H9 (cell line): ENCODE data around the gene LRRC3B. TPM values are rescaled to one million over a fixed set of nuclear protein-coding genes. Genes with fewer than 3 reads are reported as not detected.

Experiments used
- DNase-seq: peaks from one replicate; pipeline ENCODE4 v3.0.0-alpha.2; 2017
- H2AFZ ChIP-seq: one replicate; pipeline ENCODE4 v1.6.1; 2013; ENCODE audit warnings: mild to moderate bottlenecking, low read length, control low read depth, moderate library complexity
- H2AK5ac ChIP-seq: 2 replicates; pipeline ENCODE4 v1.6.1; 2013; ENCODE audit warnings: low read length, control low read depth, mixed read lengths; ENCODE audit not compliant: insufficient read length
- H2BK120ac ChIP-seq: one replicate; pipeline ENCODE4 v1.6.1; 2013; ENCODE audit warnings: low read depth, mild to moderate bottlenecking, low read length, control low read depth, inconsistent platforms; ENCODE audit not compliant: poor library complexity, severe bottlenecking
- H2BK12ac ChIP-seq: 2 replicates; pipeline ENCODE4 v1.6.1; 2013; ENCODE audit warnings: low read length, control low read depth, mixed read lengths, low read depth; ENCODE audit not compliant: insufficient read length
- H2BK15ac ChIP-seq: 2 replicates; pipeline ENCODE4 v1.6.1; 2013; ENCODE audit warnings: low read depth, low read length, control low read depth
- H2BK20ac ChIP-seq: one replicate; pipeline ENCODE4 v1.6.1; 2013; ENCODE audit warnings: low read depth, mild to moderate bottlenecking, low read length, control low read depth, inconsistent platforms; ENCODE audit not compliant: poor library complexity, severe bottlenecking
- H2BK5ac ChIP-seq: 2 replicates; pipeline ENCODE4 v1.6.1; 2013; ENCODE audit warnings: low read length, control low read depth, mixed read lengths; ENCODE audit not compliant: insufficient read length
- H3K14ac ChIP-seq: 2 replicates; pipeline ENCODE4 v1.6.1; 2013; ENCODE audit warnings: low read length, control low read depth; ENCODE audit not compliant: insufficient read depth
- H3K18ac ChIP-seq: 2 replicates; pipeline ENCODE4 v1.6.1; 2013; ENCODE audit warnings: low read depth, mild to moderate bottlenecking, mixed read lengths, low read length, control low read depth; ENCODE audit not compliant: insufficient read length
- H3K23ac ChIP-seq: 2 replicates; pipeline ENCODE4 v1.6.1; 2013; ENCODE audit warnings: low read length, control low read depth, mixed read lengths, low read depth; ENCODE audit not compliant: insufficient read length
- H3K23me2 ChIP-seq: 2 replicates; pipeline ENCODE4 v1.6.1; 2013; ENCODE audit warnings: low read depth, mild to moderate bottlenecking, mixed read lengths, low read length, control low read depth; ENCODE audit not compliant: insufficient read length, poor library complexity, severe bottlenecking
- H3K27ac ChIP-seq: 2 replicates; pipeline ENCODE4 v1.5.1; 2013; ENCODE audit warnings: low read length, control low read depth, mixed read lengths, low read depth; ENCODE audit not compliant: insufficient read length
- H3K27me3 ChIP-seq: 2 replicates; pipeline ENCODE4 v1.6.1; 2013; ENCODE audit warnings: low read length, control low read depth, inconsistent platforms; ENCODE audit not compliant: insufficient read depth
- H3K4ac ChIP-seq: 2 replicates; pipeline ENCODE4 v1.6.1; 2013; ENCODE audit warnings: low read depth, mild to moderate bottlenecking, control low read depth, inconsistent platforms, low read length, moderate library complexity
- H3K4me1 ChIP-seq: 2 replicates; pipeline ENCODE4 v1.6.1; 2013; ENCODE audit warnings: low read length, control low read depth, inconsistent platforms; ENCODE audit not compliant: insufficient read depth
- H3K4me2 ChIP-seq: 2 replicates; pipeline ENCODE4 v1.6.1; 2013; ENCODE audit warnings: low read length, control low read depth, mixed read lengths; ENCODE audit not compliant: insufficient read length, insufficient read depth
- H3K56ac ChIP-seq: 2 replicates; pipeline ENCODE4 v1.6.1; 2013; ENCODE audit warnings: low read depth, mild to moderate bottlenecking, mixed read lengths, low read length, control low read depth; ENCODE audit not compliant: insufficient read length
- H3K79me1 ChIP-seq: 2 replicates; pipeline ENCODE4 v1.6.1; 2013; ENCODE audit warnings: low read depth, mild to moderate bottlenecking, moderate library complexity, low read length, control low read depth, inconsistent platforms; ENCODE audit not compliant: insufficient read depth, poor library complexity, severe bottlenecking
- H3K79me2 ChIP-seq: 2 replicates; pipeline ENCODE4 v1.6.1; 2013; ENCODE audit warnings: low read length, control low read depth, inconsistent platforms; ENCODE audit not compliant: insufficient read depth
- H3K9ac ChIP-seq: 2 replicates; pipeline ENCODE4 v1.6.1; 2013; ENCODE audit warnings: low read length, control low read depth, mixed read lengths; ENCODE audit not compliant: insufficient read length; ENCODE audit errors: extremely low read depth
- H3K9me3 ChIP-seq: one replicate; pipeline ENCODE4 v1.6.1; 2013; ENCODE audit warnings: low read depth, low read length, inconsistent platforms; ENCODE audit not compliant: control insufficient read depth
- H3T11ph ChIP-seq: one replicate; pipeline ENCODE4 v1.6.1; 2013; ENCODE audit warnings: mild to moderate bottlenecking, low read length, control low read depth, inconsistent platforms
- H4K20me1 ChIP-seq: one replicate; pipeline ENCODE4 v1.6.1; 2013; ENCODE audit not compliant: control insufficient read depth, insufficient read length, insufficient read depth
- H4K5ac ChIP-seq: 2 replicates; pipeline ENCODE4 v1.6.1; 2013; ENCODE audit warnings: low read depth, mild to moderate bottlenecking, mixed read lengths, low read length, control low read depth; ENCODE audit not compliant: insufficient read length
- H4K8ac ChIP-seq: replicated peaks from 2 replicates; pipeline ENCODE4 v1.6.1; 2013; ENCODE audit warnings: low read length, control low read depth, mixed read lengths, low read depth; ENCODE audit not compliant: insufficient read length
- H4K91ac ChIP-seq: 2 replicates; pipeline ENCODE4 v1.6.1; 2013; ENCODE audit warnings: low read depth, mild to moderate bottlenecking, moderate library complexity, mixed read lengths, low read length, control low read depth; ENCODE audit not compliant: insufficient read length
- H3K27ac Mint-ChIP-seq, 3 experiments: 2 replicates in 2 of 3; 3 replicates in 1 of 3; pipeline ENCODE4 v1.8.0; 2020 to 2021; ENCODE audit warnings: mixed read lengths in 3 of 3, mild to moderate bottlenecking in 1 of 3, moderate library complexity in 1 of 3
- H3K27me3 Mint-ChIP-seq: 2 replicates; pipeline ENCODE4 v1.8.0; 2021; ENCODE audit warnings: low read depth, mild to moderate bottlenecking, moderate library complexity, mixed read lengths
- H3K36me3 Mint-ChIP-seq, 3 experiments: 2 replicates in 2 of 3; 3 replicates in 1 of 3; pipeline ENCODE4 v1.8.0; 2020 to 2021; ENCODE audit warnings: low read depth in 3 of 3, mixed read lengths in 3 of 3; ENCODE audit not compliant: insufficient read depth in 1 of 3
- H3K4me1 Mint-ChIP-seq, 2 experiments: 2 replicates each; pipeline ENCODE4 v1.8.0; 2020; ENCODE audit warnings: mixed read lengths in 2 of 2
- H3K4me3 Mint-ChIP-seq, 2 experiments: 2 replicates in 1 of 2; 3 replicates in 1 of 2; pipeline ENCODE4 v1.8.0; 2020 to 2021; ENCODE audit warnings: mild to moderate bottlenecking in 2 of 2, mixed read lengths in 2 of 2, moderate library complexity in 1 of 2
- H3K9me3 Mint-ChIP-seq, 2 experiments: 2 replicates in 1 of 2; 3 replicates in 1 of 2; pipeline ENCODE4 v1.8.0; 2020; ENCODE audit warnings: mild to moderate bottlenecking in 2 of 2, mixed read lengths in 2 of 2, moderate library complexity in 1 of 2
- CTCF ChIP-seq: fragments of 200-600 bp; sonication (generic); conservative IDR thresholded peaks from 3 replicates; pipeline ENCODE4 v1.8.0; 2021; ENCODE audit warnings: antibody characterized with exemption, mild to moderate bottlenecking
- WGBS: extraction: QIAGEN DNeasy Blood & Tissue Kit; methylation state at CpG from one replicate; pipeline ENCODE4 v1.1.7; 2013; ENCODE audit warnings: missing lambda C conversion rate, low lambda C conversion rate, mixed read lengths; ENCODE audit not compliant: insufficient read length; ENCODE audit errors: extremely low coverage; 5-methylcytosine and 5-hydroxymethylcytosine counted together
- total RNA-seq: library from RNA; stranded (reverse); gene quantifications from 2 replicates; pipeline ENCODE4 v1.2.1, GENCODE V29; 2021

Gene LRRC3B
- total RNA-seq, 1 experiment from 2014 or later, result 0.35 TPM

DNA sequence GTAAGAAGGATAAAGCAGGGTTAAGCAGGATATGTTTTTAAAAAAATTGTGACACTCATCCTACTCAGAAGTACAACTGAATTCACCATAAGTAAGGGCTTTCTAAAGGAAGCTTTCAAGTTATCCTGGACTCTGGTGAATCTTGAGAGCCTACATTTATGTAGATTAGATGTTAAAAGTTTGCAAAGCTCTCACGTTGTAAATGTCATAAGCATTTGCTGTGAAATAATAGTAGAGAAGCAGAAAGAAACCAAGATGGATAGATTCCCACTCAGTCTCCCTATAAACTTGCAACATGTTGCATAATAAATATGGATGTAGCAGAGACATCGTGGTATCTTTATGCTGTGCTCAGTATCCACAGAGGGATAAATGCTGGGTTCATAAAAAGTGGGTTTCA, 77.0 kb downstream of the LRRC3B start:
- Mint-ChIP-seq H3K36me3 (no peaks in the 10 kb centered on the region), H3K4me1 (no peaks in the 10 kb centered on the region), H3K27me3 (no peaks in the 10 kb centered on the region), H3K4me3 (no peak overlapping the region), H3K9me3 (no peaks in the 10 kb centered on the region), H3K27ac (no peak overlapping the region)
- Histone ChIP-seq H4K8ac (no peak overlapping the region), H3K4me2 (no peak overlapping the region), H3K23me2 (no peaks in the 10 kb centered on the region), H2BK12ac (no peak overlapping the region), H3K79me1 (no peaks in the 10 kb centered on the region), H2BK20ac (no peak overlapping the region), H3K4ac (no peak overlapping the region), H2AFZ (no peak overlapping the region), H3K27me3 (no peaks in the 10 kb centered on the region), H4K5ac (no peak overlapping the region), H2BK5ac (no peak overlapping the region), H4K91ac (no peak overlapping the region), H3K9me3 (no peaks in the 10 kb centered on the region), H3K4me1 (no peaks in the 10 kb centered on the region), H3K27ac (no peak overlapping the region), H2AK5ac (no peak overlapping the region), H3K18ac (no peak overlapping the region), H3K79me2 (no peaks in the 10 kb centered on the region), H4K20me1 (no peaks in the 10 kb centered on the region), H3K9ac (no peak overlapping the region), H3K56ac (no peak overlapping the region), H2BK15ac (no peak overlapping the region), H3T11ph (no peak overlapping the region), H2BK120ac (no peak overlapping the region), H3K23ac (no peak overlapping the region), H3K14ac (no peak overlapping the region)
- WGBS, result no CpG with 5 or more reads among the region's 2 CpGs
- no peak for DNase-seq
- TF ChIP-seq CTCF, result no peak
